Measurements from ENCODE around the gene UBE2I.

Gene UBE2I

GRCh38 chr16:1301562-1301961 is 7.9 kb upstream of the UBE2I start:
- Histone ChIP-seq H3K9ac (ENCODE audit: low read depth in 1 of 2, low read length in 2 of 2) (peak overlapping the region in 1 of 2 donors; percentile 25), H3K27me3 (ENCODE audit: control insufficient read depth in 1 of 2, insufficient read depth in 2 of 2, low read length in 2 of 2) (peaks cover 0 to 18% of the 10 kb centered on the region in 2 donors), H3K4me1 (ENCODE audit: control insufficient read depth in 1 of 2, insufficient read depth in 2 of 2, low read length in 2 of 2) (peaks cover 15 to 30% of the 10 kb centered on the region in 2 donors), H3K4me3 (ENCODE audit: low read depth in 1 of 2, low read length in 2 of 2) (peak overlapping the region; percentile 43 to 48), H3K27ac (ENCODE audit: low read depth, low read length) (no peak overlapping the region), H3K9me3 (ENCODE audit: control insufficient read depth in 1 of 2, low read length in 2 of 2) (no peaks in the 10 kb centered on the region), H3K36me3 (ENCODE audit: control insufficient read depth in 1 of 2, insufficient read depth in 2 of 2, low read length in 2 of 2) (no peaks in the 10 kb centered on the region)

- H3K36me3 ChIP-seq (ENCODE audit: control insufficient read depth in 1 of 2, insufficient read depth in 2 of 2, low read length in 2 of 2): no peaks in the 10 kb centered on the region
- no peak overlapping the region for H3K4me3 ChIP-seq (ENCODE audit: low read depth in 1 of 2, low read length in 2 of 2)
- no peaks in the 10 kb centered on the region for H3K9me3 ChIP-seq (ENCODE audit: control insufficient read depth in 1 of 2, low read length in 2 of 2)
- H3K27ac ChIP-seq (ENCODE audit: low read depth, low read length): no peak overlapping the region
- peaks cover 0 to 3% of the 10 kb centered on the region in 2 donors for H3K27me3 ChIP-seq (ENCODE audit: control insufficient read depth in 1 of 2, insufficient read depth in 2 of 2, low read length in 2 of 2)
- no peak overlapping the region for H3K9ac ChIP-seq (ENCODE audit: low read depth in 1 of 2, low read length in 2 of 2)
- H3K4me1 ChIP-seq (ENCODE audit: control insufficient read depth in 1 of 2, insufficient read depth in 2 of 2, low read length in 2 of 2): peaks cover 4 to 29% of the 10 kb centered on the region in 2 donors
Measured at GRCh38 chr16:1305823-1306222, 3.6 kb upstream of the UBE2I start.

- Histone ChIP-seq H3K4me3 (ENCODE audit: low read depth in 1 of 2, low read length in 2 of 2) (no peak overlapping the region), H3K27me3 (ENCODE audit: control insufficient read depth in 1 of 2, insufficient read depth in 2 of 2, low read length in 2 of 2) (peaks cover 0 to 2% of the 10 kb centered on the region in 2 donors), H3K27ac (ENCODE audit: low read depth, low read length) (no peak overlapping the region), H3K36me3 (ENCODE audit: control insufficient read depth in 1 of 2, insufficient read depth in 2 of 2, low read length in 2 of 2) (no peaks in the 10 kb centered on the region), H3K9ac (ENCODE audit: low read depth in 1 of 2, low read length in 2 of 2) (no peak overlapping the region), H3K4me1 (ENCODE audit: control insufficient read depth in 1 of 2, insufficient read depth in 2 of 2, low read length in 2 of 2) (peaks cover 8 to 29% of the 10 kb centered on the region in 2 donors), H3K9me3 (ENCODE audit: control insufficient read depth in 1 of 2, low read length in 2 of 2) (no peaks in the 10 kb centered on the region)
Measured at GRCh38 chr16:1306334-1306733, 3.1 kb upstream of the UBE2I start.

- peak overlapping the region; percentile 98 for H3K27ac ChIP-seq (ENCODE audit: low read depth, low read length)
- H3K36me3 ChIP-seq (ENCODE audit: control insufficient read depth in 1 of 2, insufficient read depth in 2 of 2, low read length in 2 of 2): peaks cover 0 to 8% of the 10 kb centered on the region in 2 donors
- H3K27me3 ChIP-seq (ENCODE audit: control insufficient read depth in 1 of 2, insufficient read depth in 2 of 2, low read length in 2 of 2): no peaks in the 10 kb centered on the region
- peak overlapping the region in 1 of 2 donors; percentile 94 for H3K9ac ChIP-seq (ENCODE audit: low read depth in 1 of 2, low read length in 2 of 2)
- H3K4me1 ChIP-seq (ENCODE audit: control insufficient read depth in 1 of 2, insufficient read depth in 2 of 2, low read length in 2 of 2): peaks cover 20 to 41% of the 10 kb centered on the region in 2 donors
- peak overlapping the region; percentile 60 to 70 for H3K4me3 ChIP-seq (ENCODE audit: low read depth in 1 of 2, low read length in 2 of 2)
- H3K9me3 ChIP-seq (ENCODE audit: control insufficient read depth in 1 of 2, low read length in 2 of 2): no peaks in the 10 kb centered on the region
Measured at GRCh38 chr16:1308036-1308976, 1.1 kb upstream of the UBE2I start.

- Histone ChIP-seq H3K4me3 (ENCODE audit: low read depth in 1 of 2, low read length in 2 of 2) (peak overlapping the region; percentile 68 to 87), H3K9me3 (ENCODE audit: control insufficient read depth in 1 of 2, low read length in 2 of 2) (no peaks in the 10 kb centered on the region), H3K27me3 (ENCODE audit: control insufficient read depth in 1 of 2, insufficient read depth in 2 of 2, low read length in 2 of 2) (no peaks in the 10 kb centered on the region), H3K9ac (ENCODE audit: low read depth in 1 of 2, low read length in 2 of 2) (peak overlapping the region; percentile 33 to 66), H3K27ac (ENCODE audit: low read depth, low read length) (no peak overlapping the region), H3K36me3 (ENCODE audit: control insufficient read depth in 1 of 2, insufficient read depth in 2 of 2, low read length in 2 of 2) (peaks cover 5 to 26% of the 10 kb centered on the region in 2 donors), H3K4me1 (ENCODE audit: control insufficient read depth in 1 of 2, insufficient read depth in 2 of 2, low read length in 2 of 2) (peaks cover 20 to 32% of the 10 kb centered on the region in 2 donors)
Measured at GRCh38 chr16:1309888-1310831, 724 bp downstream of the UBE2I start.

- Histone ChIP-seq H3K36me3 (ENCODE audit: control insufficient read depth in 1 of 2, insufficient read depth in 2 of 2, low read length in 2 of 2) (peaks cover 11 to 32% of the 10 kb centered on the region in 2 donors), H3K9me3 (ENCODE audit: control insufficient read depth in 1 of 2, low read length in 2 of 2) (no peaks in the 10 kb centered on the region), H3K27ac (ENCODE audit: low read depth, low read length) (no peak overlapping the region), H3K4me3 (ENCODE audit: low read depth in 1 of 2, low read length in 2 of 2) (peak overlapping the region; percentile 68 to 87), H3K9ac (ENCODE audit: low read depth in 1 of 2, low read length in 2 of 2) (peak overlapping the region; percentile 33 to 66), H3K27me3 (ENCODE audit: control insufficient read depth in 1 of 2, insufficient read depth in 2 of 2, low read length in 2 of 2) (no peaks in the 10 kb centered on the region), H3K4me1 (ENCODE audit: control insufficient read depth in 1 of 2, insufficient read depth in 2 of 2, low read length in 2 of 2) (peaks cover 20 to 32% of the 10 kb centered on the region in 2 donors)
Measured at GRCh38 chr16:1310832-1311200, 1.4 kb downstream of the UBE2I start.

GRCh38 chr16:1311212-1311737 is 1.8 kb downstream of the UBE2I start:
- H3K9me3 ChIP-seq (ENCODE audit: control insufficient read depth in 1 of 2, low read length in 2 of 2): no peaks in the 10 kb centered on the region
- H3K9ac ChIP-seq (ENCODE audit: low read depth in 1 of 2, low read length in 2 of 2): peak overlapping the region; percentile 33 to 66
- H3K36me3 ChIP-seq (ENCODE audit: control insufficient read depth in 1 of 2, insufficient read depth in 2 of 2, low read length in 2 of 2): peaks cover 15 to 37% of the 10 kb centered on the region in 2 donors
- peak overlapping the region; percentile 68 to 87 for H3K4me3 ChIP-seq (ENCODE audit: low read depth in 1 of 2, low read length in 2 of 2)
- no peak overlapping the region for H3K27ac ChIP-seq (ENCODE audit: low read depth, low read length)
- H3K4me1 ChIP-seq (ENCODE audit: control insufficient read depth in 1 of 2, insufficient read depth in 2 of 2, low read length in 2 of 2): peaks cover 20 to 32% of the 10 kb centered on the region in 2 donors
- H3K27me3 ChIP-seq (ENCODE audit: control insufficient read depth in 1 of 2, insufficient read depth in 2 of 2, low read length in 2 of 2): no peaks in the 10 kb centered on the region

GRCh38 chr16:1311738-1312466 is 2.5 kb downstream of the UBE2I start:
- Histone ChIP-seq H3K9ac (ENCODE audit: low read depth in 1 of 2, low read length in 2 of 2) (peak overlapping the region; percentile 33 to 66), H3K27ac (ENCODE audit: low read depth, low read length) (no peak overlapping the region), H3K27me3 (ENCODE audit: control insufficient read depth in 1 of 2, insufficient read depth in 2 of 2, low read length in 2 of 2) (no peaks in the 10 kb centered on the region), H3K4me3 (ENCODE audit: low read depth in 1 of 2, low read length in 2 of 2) (peak overlapping the region; percentile 68 to 87), H3K4me1 (ENCODE audit: control insufficient read depth in 1 of 2, insufficient read depth in 2 of 2, low read length in 2 of 2) (peaks cover 20 to 32% of the 10 kb centered on the region in 2 donors), H3K36me3 (ENCODE audit: control insufficient read depth in 1 of 2, insufficient read depth in 2 of 2, low read length in 2 of 2) (peaks cover 19 to 43% of the 10 kb centered on the region in 2 donors), H3K9me3 (ENCODE audit: control insufficient read depth in 1 of 2, low read length in 2 of 2) (no peaks in the 10 kb centered on the region)

GRCh38 chr16:1312467-1312816 is 3.0 kb downstream of the UBE2I start:
- Histone ChIP-seq H3K36me3 (ENCODE audit: control insufficient read depth in 1 of 2, insufficient read depth in 2 of 2, low read length in 2 of 2) (peaks cover 23 to 48% of the 10 kb centered on the region in 2 donors), H3K4me1 (ENCODE audit: control insufficient read depth in 1 of 2, insufficient read depth in 2 of 2, low read length in 2 of 2) (peaks cover 20 to 32% of the 10 kb centered on the region in 2 donors), H3K4me3 (ENCODE audit: low read depth in 1 of 2, low read length in 2 of 2) (no peak overlapping the region), H3K27ac (ENCODE audit: low read depth, low read length) (no peak overlapping the region), H3K9me3 (ENCODE audit: control insufficient read depth in 1 of 2, low read length in 2 of 2) (no peaks in the 10 kb centered on the region), H3K27me3 (ENCODE audit: control insufficient read depth in 1 of 2, insufficient read depth in 2 of 2, low read length in 2 of 2) (no peaks in the 10 kb centered on the region), H3K9ac (ENCODE audit: low read depth in 1 of 2, low read length in 2 of 2) (no peak overlapping the region)
